DMS79 treated with DMSO at 0.1 percent for 48 hours (cell line): ENCODE measurements around the gene ZNF398.
"Not testable (repeated sequence)": the region's sequence is repeated elsewhere in the genome, so short reads cannot be mapped to it uniquely, and the experiment has no call there.

Experiments
- DNase-seq: peaks from one replicate; lab custom pipeline; 2025; lab: John Stamatoyannopoulos, UW

Gene ZNF398

GRCh38 chr7:149147072-149147751 is at the start of gene ZNF398:
Gene ZNF398, plus strand, starts transcription at chr7:149147453. Its CDS starts 290 bp downstream, at chr7:149147743.
- peak; percentile 60 for DNase-seq

GRCh38 chr7:149099058-149099457 is 48.2 kb upstream of the ZNF398 start:
- DNase-seq = no peak

- no peak for DNase-seq
Observed at GRCh38 chr7:149100821-149101220, 46.4 kb upstream of the ZNF398 start.

- no peak for DNase-seq
Observed at GRCh38 chr7:149102666-149103065, 44.6 kb upstream of the ZNF398 start.

GRCh38 chr7:149103424-149103823 is 43.8 kb upstream of the ZNF398 start:
- no peak for DNase-seq

- DNase-seq = no peak
Observed at GRCh38 chr7:149104214-149104613, 43.0 kb upstream of the ZNF398 start.

- DNase-seq = no peak
Observed at GRCh38 chr7:149104749-149105148, 42.5 kb upstream of the ZNF398 start.

- DNase-seq = no peak
Observed at GRCh38 chr7:149109969-149110368, 37.3 kb upstream of the ZNF398 start.

GRCh38 chr7:149125189-149125862 is 21.9 kb upstream of the ZNF398 start:
- peak; percentile 11 for DNase-seq

- peak; percentile 68 for DNase-seq
Observed at GRCh38 chr7:149125863-149126661, 21.2 kb upstream of the ZNF398 start, which contains the start of gene ZNF425. Gene ZNF425, minus strand, starts transcription at chr7:149126324. Its CDS starts 111 bp downstream, at chr7:149126213.

GRCh38 chr7:149126662-149127266 is 20.5 kb upstream of the ZNF398 start:
- peak; percentile 24 for DNase-seq

- no peak for DNase-seq
Observed at GRCh38 chr7:149130572-149131198, 16.6 kb upstream of the ZNF398 start.

GRCh38 chr7:149133028-149133710 is 14.1 kb upstream of the ZNF398 start:
- no peak for DNase-seq

- DNase-seq = no peak
Observed at GRCh38 chr7:149136118-149136517, 11.1 kb upstream of the ZNF398 start.

- no peak for DNase-seq
Observed at GRCh38 chr7:149140831-149141230, 6.4 kb upstream of the ZNF398 start.

- DNase-seq = no peak
Observed at GRCh38 chr7:149141893-149142292, 5.4 kb upstream of the ZNF398 start.

- not testable (repeated sequence) for DNase-seq
Observed at GRCh38 chr7:149144436-149144922, 2.8 kb upstream of the ZNF398 start.

- no peak for DNase-seq
Observed at GRCh38 chr7:149145031-149145845, 2.0 kb upstream of the ZNF398 start.

- no peak for DNase-seq
Observed at GRCh38 chr7:149147752-149148653, 750 bp downstream of the ZNF398 start.
